Activated CD8-positive, alpha-beta T cell treated with anti-CD3 and anti-CD28 coated beads, Interleukin-2, amount 10 ng/mL, durations not matched to agents 7 days and 5 days (primary cell): ENCODE measurements around the gene CADM1. TPM values are rescaled to one million over a fixed set of nuclear protein-coding genes. Genes with fewer than 3 reads are reported as not detected.

Experiments
- ATAC-seq: fragments of 150-1000 bp; cut with Tn5 transposase; one replicate; pipeline ENCODE4 v1.10.0; 2021; ENCODE audit warnings: moderate library complexity
- CTCF ChIA-PET: fragments of 350-600 bp; sonication (Branson Sonifier 250); formaldehyde crosslinking; loops from one replicate; lab custom pipeline; 2021; ENCODE audit warnings: antibody characterized with exemption; lab: Charles Lee
- POLR2A ChIA-PET: fragments of 350-600 bp; sonication (Branson Sonifier 250); formaldehyde crosslinking; loops from one replicate; lab custom pipeline; 2021; ENCODE audit warnings: antibody characterized with exemption; lab: Charles Lee
- DNase-seq: peaks from one replicate; pipeline ENCODE4 v3.0.0-alpha.2; 2020
- H3K27ac Mint-ChIP-seq: one replicate; pipeline ENCODE4 v1.8.0; 2021; ENCODE audit warnings: mild to moderate bottlenecking, mixed read lengths
- H3K27me3 Mint-ChIP-seq: one replicate; pipeline ENCODE4 v1.8.0; 2021; ENCODE audit warnings: low read depth, mixed read lengths
- H3K36me3 Mint-ChIP-seq: one replicate; pipeline ENCODE4 v1.8.0; 2021; ENCODE audit warnings: low read depth, mixed read lengths
- H3K4me1 Mint-ChIP-seq: one replicate; pipeline ENCODE4 v1.8.0; 2021; ENCODE audit warnings: low read depth, mixed read lengths
- H3K4me3 Mint-ChIP-seq: one replicate; pipeline ENCODE4 v1.8.0; 2021; ENCODE audit warnings: mild to moderate bottlenecking, mixed read lengths
- H3K9me3 Mint-ChIP-seq: one replicate; pipeline ENCODE4 v1.8.0; 2022; ENCODE audit warnings: mixed read lengths; ENCODE audit not compliant: insufficient read depth
- total RNA-seq, 2 experiments: library from RNA; stranded (reverse); gene quantifications; one replicate each; pipeline ENCODE4 v1.2.3, GENCODE V29; 2021

Gene CADM1
- total RNA-seq, 2 experiments from 2014 or later: 0.31 to 0.74 TPM

DNA sequence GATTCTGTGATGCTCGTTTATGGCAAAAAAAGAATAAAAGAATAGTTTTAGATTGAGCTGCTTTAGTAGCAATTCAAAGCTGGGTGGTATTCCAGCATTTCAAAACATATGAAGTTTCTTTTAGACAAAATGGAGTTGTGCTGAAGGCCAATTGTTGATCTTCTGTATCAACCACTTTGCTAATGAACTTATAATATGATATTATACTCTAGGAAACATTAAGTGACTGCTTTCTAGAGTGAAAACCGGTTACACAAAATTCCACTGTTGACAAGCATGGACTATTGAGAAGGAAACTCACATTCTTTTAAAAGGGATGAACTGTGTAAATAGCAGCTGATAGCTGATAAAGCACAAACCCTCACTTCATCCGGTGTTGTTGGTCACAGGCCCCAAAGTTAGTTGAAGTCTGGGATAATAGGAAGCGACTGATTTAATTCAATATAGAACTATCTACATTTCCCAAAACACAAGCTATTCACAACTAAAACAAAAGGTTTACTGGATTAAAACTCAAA is 255.1 kb downstream of the CADM1 start:
- Mint-ChIP-seq H3K4me3 (no peak overlapping the region), H3K27me3 (no peaks in the 10 kb centered on the region), H3K27ac (no peak overlapping the region), H3K4me1 (no peaks in the 10 kb centered on the region), H3K36me3 (no peaks in the 10 kb centered on the region), H3K9me3 (no peaks in the 10 kb centered on the region)
- ChIA-PET CTCF (no interaction called here), POLR2A (no interaction called here)
- no peak for ATAC-seq
- DNase-seq: no peak

DNA sequence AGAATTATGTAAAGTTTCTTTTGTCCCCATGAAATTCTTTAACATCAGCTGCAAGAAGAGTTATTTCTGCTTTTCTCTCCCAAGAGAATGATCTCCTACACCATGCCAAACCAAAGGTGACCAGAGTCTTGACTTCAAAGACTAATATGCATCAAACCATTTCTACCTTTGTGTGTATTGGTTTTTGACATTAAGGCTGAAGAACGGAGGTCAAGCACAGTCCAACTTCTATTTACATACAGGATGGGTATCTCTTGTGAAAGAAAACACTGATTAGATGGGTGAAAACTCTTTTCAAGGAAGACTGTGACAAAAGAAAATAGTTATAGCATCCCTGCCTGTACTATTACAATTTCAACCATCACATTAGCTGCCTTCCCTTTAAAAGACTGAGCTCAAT is 256.3 kb downstream of the CADM1 start:
- Mint-ChIP-seq H3K27ac (no peak overlapping the region), H3K36me3 (no peaks in the 10 kb centered on the region), H3K4me1 (no peaks in the 10 kb centered on the region), H3K4me3 (no peak overlapping the region), H3K27me3 (no peaks in the 10 kb centered on the region), H3K9me3 (no peaks in the 10 kb centered on the region)
- no peak for ATAC-seq
- POLR2A ChIA-PET: no interaction called here
- DNase-seq: no peak
- CTCF ChIA-PET: no interaction called here

DNA sequence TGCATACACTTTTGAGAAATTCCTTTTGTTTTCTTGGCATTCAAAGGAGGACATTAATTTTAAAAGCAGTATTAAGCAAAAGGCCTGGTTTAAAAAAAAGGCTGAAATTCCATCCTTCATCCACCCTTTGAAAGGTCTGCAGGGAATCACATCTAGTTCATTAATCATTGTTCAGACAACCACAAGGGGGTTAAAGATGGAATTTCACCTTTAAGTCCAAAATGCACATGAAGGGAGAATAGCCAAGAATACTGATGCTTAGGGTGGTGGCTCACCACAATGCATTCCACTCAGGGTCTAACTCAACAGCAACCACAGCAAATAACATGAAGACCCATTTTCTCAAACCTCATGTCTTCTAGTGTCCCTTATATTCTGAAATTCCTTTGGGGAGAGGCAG is 256.9 kb downstream of the CADM1 start:
- Mint-ChIP-seq H3K27me3 (no peaks in the 10 kb centered on the region), H3K4me3 (no peak overlapping the region)

DNA sequence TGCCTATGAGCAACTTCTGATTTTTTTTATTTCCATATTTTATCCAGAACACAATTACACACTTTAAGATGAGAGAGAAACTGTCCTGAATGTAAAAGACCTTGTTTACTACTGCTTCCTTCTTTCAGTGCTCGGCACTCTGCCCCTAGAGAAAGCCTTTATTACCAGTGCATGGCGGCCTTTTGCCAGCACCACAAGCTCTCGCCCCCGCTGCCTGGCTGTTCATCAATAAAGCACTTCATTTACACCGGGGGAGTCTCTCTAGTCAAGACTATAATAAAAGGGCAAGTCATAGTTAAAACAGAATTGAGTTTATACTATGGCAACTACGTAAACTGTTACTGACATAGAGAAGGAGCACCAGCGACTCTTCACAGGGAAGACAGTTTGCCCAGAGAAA is 259.5 kb downstream of the CADM1 start:
- ChIA-PET CTCF (no interaction called here), POLR2A (no interaction called here)
- H3K27me3 Mint-ChIP-seq: no peaks in the 10 kb centered on the region
- H3K36me3 Mint-ChIP-seq: no peaks in the 10 kb centered on the region
- no peak overlapping the region for H3K4me3 Mint-ChIP-seq
- no peaks in the 10 kb centered on the region for H3K4me1 Mint-ChIP-seq
- H3K27ac Mint-ChIP-seq: no peak overlapping the region
- H3K9me3 Mint-ChIP-seq: no peaks in the 10 kb centered on the region
- ATAC-seq: no peak
- DNase-seq: no peak

More for the DNA sequence above, 256.9 kb downstream of the CADM1 start:
- Mint-ChIP-seq H3K4me1 (no peaks in the 10 kb centered on the region), H3K36me3 (no peaks in the 10 kb centered on the region), H3K9me3 (no peaks in the 10 kb centered on the region), H3K27ac (no peak overlapping the region)
- ATAC-seq (no peak), DNase-seq (no peak)
- POLR2A ChIA-PET: no interaction called here
- CTCF ChIA-PET: no interaction called here

DNA sequence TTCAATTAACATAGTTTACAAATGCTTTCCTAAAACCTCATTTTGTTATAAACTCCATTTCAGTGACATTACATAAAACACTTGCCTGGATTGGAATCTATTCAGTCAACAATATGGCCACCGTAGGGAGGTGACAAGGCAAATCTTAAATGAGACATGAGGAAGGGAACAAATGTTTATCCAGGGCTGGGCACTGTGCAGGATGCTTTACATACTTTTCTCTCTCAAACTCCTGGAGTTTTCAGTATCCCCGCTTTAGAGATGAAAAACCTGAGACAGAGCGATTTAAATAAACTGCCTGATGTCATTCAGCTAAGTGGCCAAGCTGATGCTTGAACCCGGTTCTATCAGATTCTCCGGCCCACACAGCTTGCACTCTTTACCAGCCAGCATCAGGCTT is 259.9 kb downstream of the CADM1 start:
- no peaks in the 10 kb centered on the region for H3K9me3 Mint-ChIP-seq
- no peak overlapping the region for H3K4me3 Mint-ChIP-seq
- H3K36me3 Mint-ChIP-seq: no peaks in the 10 kb centered on the region
- H3K4me1 Mint-ChIP-seq: no peaks in the 10 kb centered on the region
- ChIA-PET CTCF (no interaction called here), POLR2A (no interaction called here)
- no peaks in the 10 kb centered on the region for H3K27me3 Mint-ChIP-seq
- H3K27ac Mint-ChIP-seq: no peak overlapping the region
- ATAC-seq (no peak), DNase-seq (no peak)

DNA sequence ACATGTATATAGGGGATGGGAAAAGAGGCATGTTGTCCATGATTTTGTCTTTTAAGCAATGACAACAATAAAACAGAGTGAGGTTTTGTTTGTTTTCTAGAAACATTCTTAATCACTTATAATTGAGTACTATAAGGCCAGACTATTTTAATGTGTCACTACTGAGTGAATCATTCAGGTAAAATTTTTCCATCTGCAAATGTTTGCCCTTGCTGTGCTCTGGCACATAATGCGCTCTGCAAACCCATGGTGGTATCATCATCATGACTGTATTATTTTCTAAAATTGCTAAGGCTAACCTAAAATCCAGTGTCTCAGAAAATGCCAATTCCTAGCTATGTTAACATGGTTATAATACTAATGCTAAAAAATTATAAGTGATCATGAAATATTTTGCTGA is 261.2 kb downstream of the CADM1 start:
- CTCF ChIA-PET: no interaction called here

DNA sequence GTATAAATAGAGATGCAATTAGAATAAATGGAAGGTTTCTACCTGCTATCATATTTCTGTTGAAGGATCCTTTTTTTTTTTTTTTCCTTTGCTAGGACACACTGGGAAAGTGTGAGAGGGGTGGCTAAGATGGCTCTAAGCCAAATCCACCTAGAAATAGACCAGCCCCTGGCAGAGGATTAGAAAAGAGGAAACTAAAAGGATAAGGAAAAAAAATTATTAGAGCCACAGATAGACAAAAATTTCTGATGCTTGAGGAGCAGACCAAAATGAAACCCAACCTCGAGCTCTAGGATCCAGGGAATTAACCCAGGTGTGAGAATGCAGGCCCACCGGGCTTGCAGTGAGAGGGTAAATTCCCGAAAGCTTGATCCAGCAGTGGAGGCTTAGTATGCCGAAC is 262.3 kb downstream of the CADM1 start:
- POLR2A ChIA-PET: no interaction called here

More for the DNA sequence above, 261.2 kb downstream of the CADM1 start:
- H3K9me3 Mint-ChIP-seq: no peaks in the 10 kb centered on the region
- H3K4me3 Mint-ChIP-seq: no peak overlapping the region
- DNase-seq: no peak
- no peaks in the 10 kb centered on the region for H3K27me3 Mint-ChIP-seq
- ATAC-seq: no peak
- H3K36me3 Mint-ChIP-seq: no peaks in the 10 kb centered on the region
- no peaks in the 10 kb centered on the region for H3K4me1 Mint-ChIP-seq
- POLR2A ChIA-PET: no interaction called here
- no peak overlapping the region for H3K27ac Mint-ChIP-seq

DNA sequence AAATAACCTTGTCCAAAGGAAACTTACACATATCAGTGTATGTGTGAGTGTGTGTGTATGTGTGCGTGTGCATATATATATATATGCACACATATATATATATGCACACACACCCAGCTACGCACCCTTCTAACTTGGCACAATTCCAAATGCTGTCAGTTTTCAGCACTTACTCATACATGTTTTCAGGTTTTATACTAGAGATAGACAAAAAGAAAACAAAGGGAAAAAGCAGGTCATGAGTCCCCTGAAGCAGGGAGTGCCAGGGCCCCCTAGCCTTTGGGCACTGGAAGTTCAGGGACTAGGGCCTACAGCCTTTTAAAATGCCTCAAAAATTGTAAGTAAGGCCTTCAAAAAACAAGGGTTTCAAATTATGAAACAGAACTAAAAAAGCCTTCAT is 265.4 kb downstream of the CADM1 start:
- ChIA-PET CTCF (no interaction called here), POLR2A (no interaction called here)

More for the DNA sequence above, 262.3 kb downstream of the CADM1 start:
- Mint-ChIP-seq H3K27ac (no peak overlapping the region), H3K9me3 (no peaks in the 10 kb centered on the region), H3K4me1 (no peaks in the 10 kb centered on the region), H3K36me3 (no peaks in the 10 kb centered on the region), H3K4me3 (no peak overlapping the region), H3K27me3 (no peaks in the 10 kb centered on the region)
- CTCF ChIA-PET: no interaction called here
- no peak for ATAC-seq
- DNase-seq: no peak

DNA sequence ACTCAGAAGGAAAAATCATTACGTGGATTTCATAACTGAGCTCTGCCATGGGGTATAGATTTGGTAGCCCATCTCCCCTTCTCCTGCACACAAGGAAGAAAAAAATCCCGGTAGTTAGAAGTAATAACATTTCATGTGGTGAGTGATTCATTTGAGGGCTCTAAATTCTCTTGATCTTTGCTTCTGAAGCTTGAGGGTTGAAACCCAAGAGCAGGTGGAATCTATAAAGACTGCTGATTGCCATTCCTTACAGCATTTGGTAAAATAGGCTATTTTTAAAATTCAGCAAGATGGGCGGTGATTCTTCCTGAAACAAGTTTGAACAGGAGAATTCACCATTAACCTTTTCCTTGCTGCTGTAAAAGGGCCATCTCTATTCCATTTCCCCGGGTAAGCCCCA is 266.1 kb downstream of the CADM1 start:
- Mint-ChIP-seq H3K9me3 (no peaks in the 10 kb centered on the region), H3K36me3 (no peaks in the 10 kb centered on the region), H3K4me3 (no peak overlapping the region), H3K27ac (no peak overlapping the region), H3K4me1 (no peaks in the 10 kb centered on the region), H3K27me3 (no peaks in the 10 kb centered on the region)
- POLR2A ChIA-PET: no interaction called here
- CTCF ChIA-PET: no interaction called here
- DNase-seq (no peak), ATAC-seq (no peak)

More for the DNA sequence above, 265.4 kb downstream of the CADM1 start:
- no peaks in the 10 kb centered on the region for H3K4me1 Mint-ChIP-seq
- DNase-seq: no peak
- no peak overlapping the region for H3K27ac Mint-ChIP-seq
- ATAC-seq: no peak
- H3K27me3 Mint-ChIP-seq: no peaks in the 10 kb centered on the region
- H3K4me3 Mint-ChIP-seq: no peak overlapping the region
- no peaks in the 10 kb centered on the region for H3K36me3 Mint-ChIP-seq
- no peaks in the 10 kb centered on the region for H3K9me3 Mint-ChIP-seq

DNA sequence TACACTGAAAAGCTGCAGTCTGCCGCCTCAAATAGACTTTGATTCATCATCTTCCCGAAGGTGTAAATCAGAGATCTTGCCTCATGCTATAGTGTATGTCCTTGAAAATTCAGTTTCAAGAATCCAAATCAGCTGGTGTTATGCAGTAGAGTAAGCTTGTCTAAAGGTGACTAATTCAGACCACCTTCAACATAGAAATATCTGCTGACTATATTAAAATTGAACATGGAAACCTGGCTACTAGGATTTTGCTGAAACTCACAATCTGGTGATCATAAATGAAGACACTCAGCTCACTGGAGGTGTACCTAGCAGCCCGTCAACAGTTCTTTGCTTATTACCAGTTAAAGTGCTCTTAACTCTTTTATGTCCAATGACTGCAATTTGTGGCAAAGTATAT is 266.6 kb downstream of the CADM1 start:
- ChIA-PET POLR2A (no interaction called here), CTCF (no interaction called here)
- Mint-ChIP-seq H3K27me3 (no peaks in the 10 kb centered on the region), H3K36me3 (no peaks in the 10 kb centered on the region), H3K4me3 (no peak overlapping the region), H3K27ac (no peak overlapping the region), H3K9me3 (no peaks in the 10 kb centered on the region), H3K4me1 (no peaks in the 10 kb centered on the region)
- ATAC-seq (no peak), DNase-seq (no peak)

DNA sequence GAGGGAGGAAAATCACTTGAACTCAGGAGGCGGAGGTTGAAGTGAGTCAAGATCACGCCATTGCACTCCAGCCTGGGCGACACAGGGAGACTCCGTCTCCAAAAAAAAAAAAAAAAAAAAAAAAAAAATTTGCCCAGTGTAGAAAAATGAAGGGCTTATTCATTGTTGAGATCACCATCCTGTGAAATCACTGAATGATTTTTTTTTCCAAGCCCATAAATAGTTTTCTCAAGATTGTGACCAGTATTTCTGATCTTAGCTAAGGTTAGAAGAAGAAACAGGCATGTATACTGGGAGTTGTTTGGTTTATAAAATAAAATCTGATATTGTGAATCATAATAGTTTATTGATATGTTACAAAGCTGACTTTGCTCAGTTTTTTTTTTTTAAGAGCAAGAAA is 269.4 kb downstream of the CADM1 start:
- DNase-seq (no peak), ATAC-seq (no peak)
- no peak overlapping the region for H3K4me3 Mint-ChIP-seq
- H3K36me3 Mint-ChIP-seq: no peaks in the 10 kb centered on the region
- H3K27ac Mint-ChIP-seq: no peak overlapping the region
- H3K4me1 Mint-ChIP-seq: no peaks in the 10 kb centered on the region
- H3K27me3 Mint-ChIP-seq: peaks cover under 1% of the 10 kb centered on the region
- ChIA-PET CTCF (no interaction called here), POLR2A (no interaction called here)
- H3K9me3 Mint-ChIP-seq: no peaks in the 10 kb centered on the region

DNA sequence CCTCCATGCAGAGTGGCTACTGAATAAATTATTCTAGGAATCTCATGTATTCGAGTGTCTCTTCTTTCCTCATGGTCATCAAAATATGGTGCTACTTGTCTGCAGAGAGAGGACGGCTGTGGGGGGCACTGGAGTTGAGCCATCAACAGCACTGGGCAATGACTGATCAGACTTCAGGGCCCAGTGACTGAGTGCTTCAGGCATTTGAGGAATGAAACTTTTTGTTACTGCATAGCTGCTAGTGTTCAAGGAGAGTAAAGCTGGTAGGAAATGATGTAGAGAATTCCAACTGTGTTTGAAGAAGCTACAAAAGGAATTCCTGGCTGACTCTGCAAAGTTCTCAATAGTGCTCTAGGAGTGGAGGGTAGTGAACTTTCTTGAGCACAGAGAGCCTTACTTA is 277.7 kb downstream of the CADM1 start:
- no peak for DNase-seq
- no peak overlapping the region for H3K27ac Mint-ChIP-seq
- H3K4me1 Mint-ChIP-seq: peaks cover 12% of the 10 kb centered on the region
- POLR2A ChIA-PET: no interaction called here
- ATAC-seq: no peak
- H3K27me3 Mint-ChIP-seq: peaks cover 2% of the 10 kb centered on the region
- no peaks in the 10 kb centered on the region for H3K9me3 Mint-ChIP-seq
- CTCF ChIA-PET: no interaction called here
- H3K4me3 Mint-ChIP-seq: no peak overlapping the region
- no peaks in the 10 kb centered on the region for H3K36me3 Mint-ChIP-seq

DNA sequence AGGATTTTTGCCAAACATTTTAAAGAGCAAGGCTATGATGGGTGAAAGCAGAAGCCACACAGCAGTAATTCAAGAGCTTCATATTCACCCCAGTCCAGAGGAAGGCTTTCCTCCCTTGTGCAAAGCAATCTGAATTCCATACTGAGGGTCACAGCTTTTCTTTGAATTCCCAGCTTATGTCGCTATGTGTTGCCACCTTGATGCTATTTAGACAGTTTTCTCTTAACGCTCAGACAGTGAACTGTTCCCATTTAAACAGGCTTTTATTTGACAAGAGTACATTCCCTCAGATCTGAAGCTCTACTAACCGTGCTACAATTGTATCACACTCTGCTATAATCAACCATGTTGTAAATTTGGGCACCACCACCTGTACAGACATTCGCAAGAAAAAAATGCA is 279.7 kb downstream of the CADM1 start:
- ChIA-PET POLR2A (no interaction called here), CTCF (interaction anchor here (1.0 kb wide), 1 partner anchor 9 kb away, joined by 3 read pairs; no protein-coding TSS in a partner anchor)
- no peaks in the 10 kb centered on the region for H3K9me3 Mint-ChIP-seq
- DNase-seq (no peak), ATAC-seq (no peak)
- no peaks in the 10 kb centered on the region for H3K36me3 Mint-ChIP-seq
- peaks cover 12% of the 10 kb centered on the region for H3K4me1 Mint-ChIP-seq
- H3K27ac Mint-ChIP-seq: no peak overlapping the region
- H3K27me3 Mint-ChIP-seq: no peaks in the 10 kb centered on the region
- H3K4me3 Mint-ChIP-seq: no peak overlapping the region
